ENCODE data around the gene MMP2. TPM values are rescaled to one million over a fixed set of nuclear protein-coding genes. Genes with fewer than 3 reads are reported as not detected.

Gene MMP2
- total RNA-seq, 1 donor from 2014 or later = 1,246 TPM

DNA sequence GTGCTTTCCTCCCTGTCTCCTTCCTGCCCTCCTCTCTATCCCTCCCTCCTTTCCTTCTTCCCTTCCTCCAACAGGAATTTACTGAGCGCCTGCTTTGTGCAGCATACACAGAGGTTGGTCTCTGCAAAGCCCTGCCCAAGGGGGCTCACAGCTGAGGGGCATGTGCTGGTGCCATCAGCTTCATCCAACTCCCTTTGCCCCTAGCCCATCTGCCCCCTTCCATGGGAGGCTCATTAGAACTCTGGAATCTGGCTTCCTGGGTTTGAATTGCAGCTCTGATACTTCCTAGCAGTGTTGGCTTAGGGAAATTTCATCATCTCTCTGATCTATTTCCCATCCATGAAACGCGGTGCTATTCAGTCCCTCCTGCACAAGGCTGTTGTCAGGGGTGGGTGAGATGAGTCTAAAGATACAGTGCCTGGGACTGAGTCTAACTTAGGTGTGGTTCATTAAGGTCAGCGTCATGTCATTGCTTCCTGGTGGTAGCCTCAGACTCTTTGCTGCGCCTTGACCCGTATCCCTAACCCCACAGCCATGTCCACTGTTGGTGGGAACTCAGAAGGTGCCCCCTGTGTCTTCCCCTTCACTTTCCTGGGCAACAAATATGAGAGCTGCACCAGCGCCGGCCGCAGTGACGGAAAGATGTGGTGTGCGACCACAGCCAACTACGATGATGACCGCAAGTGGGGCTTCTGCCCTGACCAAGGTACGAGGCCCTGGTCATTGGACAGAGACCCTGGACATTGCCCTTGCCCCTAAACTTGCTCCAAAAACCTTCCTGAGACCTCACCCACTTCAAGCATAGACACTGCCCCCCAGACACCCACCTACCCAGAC is 10.3 kb downstream of the MMP2 start:
- no peaks in the 10 kb centered on the region for H3K27me3 Mint-ChIP-seq (ENCODE audit: low read depth, unreplicated experiment)
- H3K79me2 ChIP-seq (ENCODE audit: insufficient read depth, low read length) = peaks cover 10% of the 10 kb centered on the region
- peak overlapping the region; percentile 45 for H3K4me3 Mint-ChIP-seq (ENCODE audit: unreplicated experiment)
- no peak overlapping the region for H3K27ac ChIP-seq (ENCODE audit: low read depth, low read length)
- H3K27me3 ChIP-seq (ENCODE audit: insufficient read depth, low read length) = no peaks in the 10 kb centered on the region
- DNase-seq (ENCODE audit: low read depth) (no peak), FAIRE-seq (no peak)
- TF ChIP-seq, protein P1, sequence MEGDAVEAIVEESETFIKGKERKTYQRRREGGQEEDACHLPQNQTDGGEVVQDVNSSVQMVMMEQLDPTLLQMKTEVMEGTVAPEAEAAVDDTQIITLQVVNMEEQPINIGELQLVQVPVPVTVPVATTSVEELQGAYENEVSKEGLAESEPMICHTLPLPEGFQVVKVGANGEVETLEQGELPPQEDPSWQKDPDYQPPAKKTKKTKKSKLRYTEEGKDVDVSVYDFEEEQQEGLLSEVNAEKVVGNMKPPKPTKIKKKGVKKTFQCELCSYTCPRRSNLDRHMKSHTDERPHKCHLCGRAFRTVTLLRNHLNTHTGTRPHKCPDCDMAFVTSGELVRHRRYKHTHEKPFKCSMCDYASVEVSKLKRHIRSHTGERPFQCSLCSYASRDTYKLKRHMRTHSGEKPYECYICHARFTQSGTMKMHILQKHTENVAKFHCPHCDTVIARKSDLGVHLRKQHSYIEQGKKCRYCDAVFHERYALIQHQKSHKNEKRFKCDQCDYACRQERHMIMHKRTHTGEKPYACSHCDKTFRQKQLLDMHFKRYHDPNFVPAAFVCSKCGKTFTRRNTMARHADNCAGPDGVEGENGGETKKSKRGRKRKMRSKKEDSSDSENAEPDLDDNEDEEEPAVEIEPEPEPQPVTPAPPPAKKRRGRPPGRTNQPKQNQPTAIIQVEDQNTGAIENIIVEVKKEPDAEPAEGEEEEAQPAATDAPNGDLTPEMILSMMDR (IDR thresholded peaks at IDR 0.05; ENCODE audit: insufficient read depth, low read depth, low read length) = no peak
- TF ChIP-seq EZH2 (IDR thresholded peaks at IDR 0.05; ENCODE audit: insufficient read depth, low read length) = no peak
- H3K9ac ChIP-seq (ENCODE audit: low read length) = no peak overlapping the region
- H3K4me1 ChIP-seq (ENCODE audit: insufficient read depth, low read length) = peaks cover 13% of the 10 kb centered on the region
- peaks cover 71% of the 10 kb centered on the region for H3K36me3 ChIP-seq (ENCODE audit: insufficient read depth, low read length)
- H4K20me1 ChIP-seq (ENCODE audit: insufficient read depth, low read length) = peaks cover 9% of the 10 kb centered on the region
- H3K4me1 Mint-ChIP-seq (ENCODE audit: low read depth, unreplicated experiment) = peaks cover 38% of the 10 kb centered on the region
- H3K9me3 ChIP-seq (ENCODE audit: insufficient read depth, low read depth, low read length) = no peaks in the 10 kb centered on the region
- H3K9me3 Mint-ChIP-seq (ENCODE audit: unreplicated experiment) = no peaks in the 10 kb centered on the region
- no peak overlapping the region for H3K4me3 ChIP-seq (ENCODE audit: insufficient read depth, low read depth, low read length)
- H3K27ac Mint-ChIP-seq (ENCODE audit: unreplicated experiment) = no peak overlapping the region
- H2AFZ ChIP-seq (ENCODE audit: low read depth, low read length) = no peak overlapping the region
- H3K36me3 Mint-ChIP-seq (ENCODE audit: low read depth, unreplicated experiment) = peaks cover 78% of the 10 kb centered on the region
- no peak overlapping the region for H3K4me2 ChIP-seq (ENCODE audit: low read length)

DNA sequence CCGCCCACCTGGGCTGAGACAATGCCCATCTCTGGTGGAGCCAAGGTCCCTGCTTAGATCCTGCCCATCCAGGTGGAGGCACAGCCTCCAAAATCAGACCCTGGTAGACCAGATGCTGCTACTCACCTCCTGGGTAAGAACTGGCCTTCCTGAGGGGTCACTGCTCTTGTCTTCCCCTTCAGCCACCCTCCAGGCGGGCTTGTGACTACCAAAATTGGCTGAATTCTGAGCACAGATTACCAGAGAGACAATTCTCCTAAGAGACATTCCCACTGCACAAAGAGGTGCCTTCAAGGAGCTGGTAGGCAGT is 10.9 kb downstream of the MMP2 start:
- H3K9me3 Mint-ChIP-seq (ENCODE audit: unreplicated experiment) = no peaks in the 10 kb centered on the region
- no peak for FAIRE-seq
- no peak overlapping the region for H3K27ac Mint-ChIP-seq (ENCODE audit: unreplicated experiment)
- H3K27me3 Mint-ChIP-seq (ENCODE audit: low read depth, unreplicated experiment) = no peaks in the 10 kb centered on the region
- peaks cover 19% of the 10 kb centered on the region for H3K4me1 ChIP-seq (ENCODE audit: insufficient read depth, low read length)
- H2AFZ ChIP-seq (ENCODE audit: low read depth, low read length) = no peak overlapping the region
- H4K20me1 ChIP-seq (ENCODE audit: insufficient read depth, low read length) = peaks cover 7% of the 10 kb centered on the region
- peak overlapping the region; percentile 34 for H3K4me3 Mint-ChIP-seq (ENCODE audit: unreplicated experiment)
- no peak overlapping the region for H3K27ac ChIP-seq (ENCODE audit: low read depth, low read length)
- H3K9me3 ChIP-seq (ENCODE audit: insufficient read depth, low read depth, low read length) = no peaks in the 10 kb centered on the region
- H3K4me2 ChIP-seq (ENCODE audit: low read length) = no peak overlapping the region
- no peaks in the 10 kb centered on the region for H3K27me3 ChIP-seq (ENCODE audit: insufficient read depth, low read length)
- H3K4me3 ChIP-seq (ENCODE audit: insufficient read depth, low read depth, low read length) = no peak overlapping the region
- peaks cover 72% of the 10 kb centered on the region for H3K36me3 Mint-ChIP-seq (ENCODE audit: low read depth, unreplicated experiment)
- no peak for TF ChIP-seq EZH2 (IDR thresholded peaks at IDR 0.05; ENCODE audit: insufficient read depth, low read length)
- TF ChIP-seq, protein P1 (IDR thresholded peaks at IDR 0.05; ENCODE audit: insufficient read depth, low read depth, low read length) = no peak
- DNase-seq (ENCODE audit: low read depth) = no peak
- peaks cover 67% of the 10 kb centered on the region for H3K36me3 ChIP-seq (ENCODE audit: insufficient read depth, low read length)
- peaks cover 37% of the 10 kb centered on the region for H3K4me1 Mint-ChIP-seq (ENCODE audit: low read depth, unreplicated experiment)
- no peak overlapping the region for H3K9ac ChIP-seq (ENCODE audit: low read length)
- peaks cover 7% of the 10 kb centered on the region for H3K79me2 ChIP-seq (ENCODE audit: insufficient read depth, low read length)

DNA sequence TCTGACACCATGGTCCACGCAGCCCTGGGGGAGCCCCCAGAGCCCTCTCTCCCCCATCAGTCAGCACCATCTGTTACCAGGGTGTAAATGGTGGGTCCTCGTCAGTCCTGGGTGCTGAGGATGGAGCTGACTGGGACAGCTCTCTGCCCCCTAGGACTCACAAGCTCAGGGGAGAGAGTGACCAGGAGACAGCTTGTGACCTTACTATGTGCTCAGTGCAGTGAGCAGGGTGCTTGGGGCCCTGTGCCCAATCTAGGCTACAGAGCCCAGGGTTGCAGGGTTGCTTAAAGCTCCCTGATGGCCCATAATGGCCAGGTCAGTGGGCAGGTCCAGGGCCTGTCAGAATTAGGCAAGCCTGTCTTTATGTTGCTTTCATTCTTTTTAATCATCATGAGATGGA is 11.3 kb downstream of the MMP2 start:
- no peak overlapping the region for H3K27ac Mint-ChIP-seq (ENCODE audit: unreplicated experiment)
- Histone ChIP-seq H3K9me3 (ENCODE audit: insufficient read depth, low read depth, low read length) (no peaks in the 10 kb centered on the region), H3K27ac (ENCODE audit: low read depth, low read length) (no peak overlapping the region), H3K4me3 (ENCODE audit: insufficient read depth, low read depth, low read length) (no peak overlapping the region), H3K4me2 (ENCODE audit: low read length) (no peak overlapping the region), H3K9ac (ENCODE audit: low read length) (no peak overlapping the region), H3K79me2 (ENCODE audit: insufficient read depth, low read length) (peaks cover 3% of the 10 kb centered on the region), H3K4me1 (ENCODE audit: insufficient read depth, low read length) (peaks cover 23% of the 10 kb centered on the region), H4K20me1 (ENCODE audit: insufficient read depth, low read length) (peaks cover 4% of the 10 kb centered on the region), H2AFZ (ENCODE audit: low read depth, low read length) (no peak overlapping the region), H3K27me3 (ENCODE audit: insufficient read depth, low read length) (no peaks in the 10 kb centered on the region), H3K36me3 (ENCODE audit: insufficient read depth, low read length) (peaks cover 63% of the 10 kb centered on the region)
- peaks cover 69% of the 10 kb centered on the region for H3K36me3 Mint-ChIP-seq (ENCODE audit: low read depth, unreplicated experiment)
- H3K4me1 Mint-ChIP-seq (ENCODE audit: low read depth, unreplicated experiment) = peaks cover 40% of the 10 kb centered on the region
- H3K9me3 Mint-ChIP-seq (ENCODE audit: unreplicated experiment) = no peaks in the 10 kb centered on the region
- no peak for FAIRE-seq
- H3K27me3 Mint-ChIP-seq (ENCODE audit: low read depth, unreplicated experiment) = no peaks in the 10 kb centered on the region
- H3K4me3 Mint-ChIP-seq (ENCODE audit: unreplicated experiment) = no peak overlapping the region
- DNase-seq (ENCODE audit: low read depth) = no peak
- TF ChIP-seq EZH2 (IDR thresholded peaks at IDR 0.05; ENCODE audit: insufficient read depth, low read length) = no peak
- TF ChIP-seq, protein P1 (IDR thresholded peaks at IDR 0.05; ENCODE audit: insufficient read depth, low read depth, low read length) = no peak
